ENCODE measurements around the gene ABHD1. TPM values are rescaled to one million over a fixed set of nuclear protein-coding genes. Genes with fewer than 3 reads are reported as not detected.

ABHD1 gene
- total RNA-seq, 1 experiment from 2014 or later: 1.1 TPM

- in situ Hi-C loops (cut with HindIII; ENCODE audit: low pct_unique_long_range_greater_than_20kb, low sequenced_read_pairs): no loop called here
- peak; percentile 70 for DNase-seq (ENCODE audit: low read depth, low spot score)
Measured at GRCh38 chr2:27085673-27086089, 37.9 kb upstream of the ABHD1 start.

GRCh38 chr2:27086090-27086723, 37.4 kb upstream of the ABHD1 start:
- DNase-seq (ENCODE audit: low read depth, low spot score): peak; percentile 94
- in situ Hi-C loops (cut with HindIII; ENCODE audit: low pct_unique_long_range_greater_than_20kb, low sequenced_read_pairs): no loop called here

GRCh38 chr2:27086724-27087593, 36.7 kb upstream of the ABHD1 start, which contains the start of gene KHK:
KHK (plus strand) TSS chr2:27086772; CDS start chr2:27087260, 488 bp downstream.
- in situ Hi-C loops (cut with HindIII; ENCODE audit: low pct_unique_long_range_greater_than_20kb, low sequenced_read_pairs): no loop called here
- DNase-seq (ENCODE audit: low read depth, low spot score): no peak

- in situ Hi-C loops (cut with HindIII; ENCODE audit: low pct_unique_long_range_greater_than_20kb, low sequenced_read_pairs): no loop called here
Measured at GRCh38 chr2:27087823-27088410, 35.7 kb upstream of the ABHD1 start.

GRCh38 chr2:27088634-27089033, 35.0 kb upstream of the ABHD1 start:
- in situ Hi-C loops (cut with HindIII; ENCODE audit: low pct_unique_long_range_greater_than_20kb, low sequenced_read_pairs): no loop called here
- DNase-seq (ENCODE audit: low read depth, low spot score): no peak

More at GRCh38 chr2:27087823-27088410, 35.7 kb upstream of the ABHD1 start:
- no peak for DNase-seq (ENCODE audit: low read depth, low spot score)

- no peak for DNase-seq (ENCODE audit: low read depth, low spot score)
- in situ Hi-C loops (cut with HindIII; ENCODE audit: low pct_unique_long_range_greater_than_20kb, low sequenced_read_pairs): no loop called here
Measured at GRCh38 chr2:27089111-27089954, 34.3 kb upstream of the ABHD1 start.

GRCh38 chr2:27091746-27092695, 31.6 kb upstream of the ABHD1 start:
- DNase-seq (ENCODE audit: low read depth, low spot score): no peak
- in situ Hi-C loops (cut with HindIII; ENCODE audit: low pct_unique_long_range_greater_than_20kb, low sequenced_read_pairs): no loop called here

- in situ Hi-C loops (cut with HindIII; ENCODE audit: low pct_unique_long_range_greater_than_20kb, low sequenced_read_pairs): no loop called here
- DNase-seq (ENCODE audit: low read depth, low spot score): no peak
Measured at GRCh38 chr2:27092696-27093429, 30.8 kb upstream of the ABHD1 start.

GRCh38 chr2:27093430-27094352, 29.9 kb upstream of the ABHD1 start:
- no peak for DNase-seq (ENCODE audit: low read depth, low spot score)
- in situ Hi-C loops (cut with HindIII; ENCODE audit: low pct_unique_long_range_greater_than_20kb, low sequenced_read_pairs): no loop called here

- DNase-seq (ENCODE audit: low read depth, low spot score): no peak
Measured at GRCh38 chr2:27094353-27094984, 29.1 kb upstream of the ABHD1 start.

GRCh38 chr2:27095427-27095744, 28.2 kb upstream of the ABHD1 start:
- in situ Hi-C loops (cut with HindIII; ENCODE audit: low pct_unique_long_range_greater_than_20kb, low sequenced_read_pairs): no loop called here

More at GRCh38 chr2:27094353-27094984, 29.1 kb upstream of the ABHD1 start:
- in situ Hi-C loops (cut with HindIII; ENCODE audit: low pct_unique_long_range_greater_than_20kb, low sequenced_read_pairs): no loop called here

GRCh38 chr2:27095745-27096651, 27.6 kb upstream of the ABHD1 start:
- peak; percentile 75 for DNase-seq (ENCODE audit: low read depth, low spot score)
- in situ Hi-C loops (cut with HindIII; ENCODE audit: low pct_unique_long_range_greater_than_20kb, low sequenced_read_pairs): no loop called here

More at GRCh38 chr2:27095427-27095744, 28.2 kb upstream of the ABHD1 start:
- DNase-seq (ENCODE audit: low read depth, low spot score): no peak

GRCh38 chr2:27096748-27097297, 26.8 kb upstream of the ABHD1 start:
- in situ Hi-C loops (cut with HindIII; ENCODE audit: low pct_unique_long_range_greater_than_20kb, low sequenced_read_pairs): no loop called here
- no peak for DNase-seq (ENCODE audit: low read depth, low spot score)

GRCh38 chr2:27097341-27097740, 26.3 kb upstream of the ABHD1 start:
- in situ Hi-C loops (cut with HindIII; ENCODE audit: low pct_unique_long_range_greater_than_20kb, low sequenced_read_pairs): no loop called here
- DNase-seq (ENCODE audit: low read depth, low spot score): no peak

Measured in SK-MEL-5 (cell line).